Brain microvascular endothelial cell (primary cell): ENCODE measurements around the gene ABHD13.

Experiments used
- DNase-seq: peaks from one replicate; pipeline ENCODE4 v3.0.0-alpha.2; 2020
- H3K27ac ChIP-seq: fragments of 250-450 bp; sonication (Bioruptor Pico); 2 replicates; pipeline ENCODE4 v1.5.1; 2020; ENCODE audit warnings: mild to moderate bottlenecking, moderate library complexity
- H3K27me3 ChIP-seq: fragments of 250-450 bp; sonication (Bioruptor Pico); replicated peaks from 2 replicates; pipeline ENCODE4 v1.5.1; 2020; ENCODE audit warnings: mild to moderate bottlenecking
- H3K36me3 ChIP-seq: fragments of 250-450 bp; sonication (Bioruptor Pico); replicated peaks from 2 replicates; pipeline ENCODE4 v1.5.1; 2020; ENCODE audit warnings: mild to moderate bottlenecking
- H3K4me3 ChIP-seq: 2 replicates; pipeline ENCODE4 v1.5.1; 2011; ENCODE audit warnings: low read depth, mild to moderate bottlenecking, control low read depth, low read length, moderate library complexity
- CTCF ChIP-seq: IDR thresholded peaks from 2 replicates; pipeline ENCODE4 v1.5.1; 2011; ENCODE audit warnings: low read depth, mild to moderate bottlenecking, moderate library complexity, low read length, control low read depth, inconsistent platforms; ENCODE audit errors: missing control alignments
- in situ Hi-C: cut with HindIII; loops from 2 replicates; pipeline ENCODE4 v1.10.0; 2017; ENCODE audit warnings: low sequenced_read_pairs, low pct_ligation_motif_present

ABHD13 gene

DNA sequence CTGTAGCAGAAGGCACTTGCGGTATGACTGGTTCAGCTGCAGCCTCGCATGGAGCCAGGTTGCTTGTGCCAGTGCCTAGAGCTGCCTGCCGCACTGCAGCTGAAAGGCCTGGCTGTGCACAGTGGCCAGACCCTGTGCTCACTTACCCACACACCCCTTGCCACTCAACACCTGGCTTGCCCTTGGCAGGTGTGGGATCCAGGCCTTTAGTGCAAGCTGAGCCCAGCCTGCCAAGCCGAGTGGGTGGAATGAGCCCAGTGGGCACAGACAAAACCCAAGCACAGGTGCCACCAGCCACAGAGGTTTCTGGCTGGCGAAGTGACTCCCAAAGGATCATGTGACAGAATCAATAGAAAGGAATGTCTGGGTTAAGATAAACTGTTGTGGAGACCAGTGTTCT is 22.3 kb upstream of the ABHD13 start:
- in situ Hi-C loops = no loop called here
- Histone ChIP-seq H3K36me3 (no peaks in the 10 kb centered on the region), H3K27ac (no peak overlapping the region), H3K27me3 (no peaks in the 10 kb centered on the region), H3K4me3 (no peak overlapping the region)
- no peak for DNase-seq
- TF ChIP-seq CTCF = no peak

DNA sequence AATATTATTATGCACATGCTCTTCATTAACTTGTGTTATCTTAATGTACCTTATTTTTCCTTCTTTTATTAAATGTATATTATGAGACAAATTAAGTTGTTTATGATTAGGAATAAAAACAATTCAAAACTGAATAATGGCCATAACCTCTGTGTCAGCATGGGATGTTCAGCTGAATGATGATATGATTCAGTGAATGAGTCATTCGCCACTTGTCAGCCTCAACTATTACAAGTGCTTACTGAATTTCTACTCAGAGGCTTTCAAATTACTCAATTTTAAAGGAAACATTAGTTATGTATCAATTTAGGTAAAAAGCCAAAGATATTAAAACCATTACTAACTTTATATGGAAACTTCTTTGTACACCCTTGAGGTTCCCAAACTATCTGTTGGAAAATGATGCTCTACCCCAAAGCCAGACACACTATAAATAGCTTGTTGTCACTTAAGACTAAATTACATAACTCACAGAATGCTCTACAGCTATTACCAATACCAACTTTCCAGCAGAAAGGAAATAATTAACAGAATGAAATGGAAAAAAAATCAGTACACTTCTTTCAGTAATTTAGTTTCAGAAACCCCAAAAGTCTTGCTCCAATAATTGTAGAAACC is 17.3 kb upstream of the ABHD13 start:
- H3K27me3 ChIP-seq = no peaks in the 10 kb centered on the region
- DNase-seq = peak; percentile 48
- no peak for TF ChIP-seq CTCF
- H3K27ac ChIP-seq = no peak overlapping the region
- H3K36me3 ChIP-seq = no peaks in the 10 kb centered on the region
- no peak overlapping the region for H3K4me3 ChIP-seq
- in situ Hi-C loops = no loop called here

- no peak for DNase-seq
- in situ Hi-C loops = no loop called here
These were observed 7.6 kb upstream of the ABHD13 start for GRCh38 chr13:108210551-108210950.

DNA sequence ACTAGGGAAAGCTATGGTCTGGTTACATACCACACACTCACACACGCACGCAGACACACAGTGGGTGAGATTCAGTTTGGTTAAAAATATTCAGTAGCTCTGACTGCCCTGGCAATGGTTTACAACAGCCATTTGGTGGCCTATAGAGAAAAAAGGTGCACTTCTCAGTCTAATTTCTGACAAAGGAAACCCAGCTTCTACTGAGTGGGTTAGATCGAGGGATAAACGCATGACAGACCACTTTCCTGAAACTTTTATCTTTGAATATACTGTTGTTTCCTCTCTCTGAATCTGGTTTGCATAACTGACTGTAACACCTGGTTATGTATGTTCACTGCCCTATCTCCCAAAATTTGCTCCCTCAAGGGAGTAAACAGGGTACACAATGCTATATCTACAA is 5.3 kb upstream of the ABHD13 start:
- Histone ChIP-seq H3K36me3 (peaks cover 11% of the 10 kb centered on the region), H3K27me3 (no peaks in the 10 kb centered on the region), H3K4me3 (no peak overlapping the region), H3K27ac (no peak overlapping the region)
- DNase-seq = no peak
- in situ Hi-C loops = no loop called here
- no peak for TF ChIP-seq CTCF

More at GRCh38 chr13:108210551-108210950, 7.6 kb upstream of the ABHD13 start:
- no peak for TF ChIP-seq CTCF
- Histone ChIP-seq H3K27ac (no peak overlapping the region), H3K27me3 (no peaks in the 10 kb centered on the region), H3K4me3 (no peak overlapping the region), H3K36me3 (peaks cover 11% of the 10 kb centered on the region)

- Histone ChIP-seq H3K27ac (no peak overlapping the region), H3K4me3 (peak overlapping the region; percentile 65), H3K36me3 (peaks cover 11% of the 10 kb centered on the region), H3K27me3 (no peaks in the 10 kb centered on the region)
- in situ Hi-C loops = no loop called here
- no peak for TF ChIP-seq CTCF
- DNase-seq = no peak
These were observed 4.2 kb upstream of the ABHD13 start for GRCh38 chr13:108213946-108214345.
